EL (cell line): Measurements from ENCODE around the gene ZBED4.
"Not testable (repeated sequence)": the region's sequence is repeated elsewhere in the genome, so short reads cannot be mapped to it uniquely, and the experiment has no call there.

Experiments
- DNase-seq: peaks from one replicate; pipeline ENCODE4 v3.0.0-alpha.2; 2016

ZBED4 gene

DNA sequence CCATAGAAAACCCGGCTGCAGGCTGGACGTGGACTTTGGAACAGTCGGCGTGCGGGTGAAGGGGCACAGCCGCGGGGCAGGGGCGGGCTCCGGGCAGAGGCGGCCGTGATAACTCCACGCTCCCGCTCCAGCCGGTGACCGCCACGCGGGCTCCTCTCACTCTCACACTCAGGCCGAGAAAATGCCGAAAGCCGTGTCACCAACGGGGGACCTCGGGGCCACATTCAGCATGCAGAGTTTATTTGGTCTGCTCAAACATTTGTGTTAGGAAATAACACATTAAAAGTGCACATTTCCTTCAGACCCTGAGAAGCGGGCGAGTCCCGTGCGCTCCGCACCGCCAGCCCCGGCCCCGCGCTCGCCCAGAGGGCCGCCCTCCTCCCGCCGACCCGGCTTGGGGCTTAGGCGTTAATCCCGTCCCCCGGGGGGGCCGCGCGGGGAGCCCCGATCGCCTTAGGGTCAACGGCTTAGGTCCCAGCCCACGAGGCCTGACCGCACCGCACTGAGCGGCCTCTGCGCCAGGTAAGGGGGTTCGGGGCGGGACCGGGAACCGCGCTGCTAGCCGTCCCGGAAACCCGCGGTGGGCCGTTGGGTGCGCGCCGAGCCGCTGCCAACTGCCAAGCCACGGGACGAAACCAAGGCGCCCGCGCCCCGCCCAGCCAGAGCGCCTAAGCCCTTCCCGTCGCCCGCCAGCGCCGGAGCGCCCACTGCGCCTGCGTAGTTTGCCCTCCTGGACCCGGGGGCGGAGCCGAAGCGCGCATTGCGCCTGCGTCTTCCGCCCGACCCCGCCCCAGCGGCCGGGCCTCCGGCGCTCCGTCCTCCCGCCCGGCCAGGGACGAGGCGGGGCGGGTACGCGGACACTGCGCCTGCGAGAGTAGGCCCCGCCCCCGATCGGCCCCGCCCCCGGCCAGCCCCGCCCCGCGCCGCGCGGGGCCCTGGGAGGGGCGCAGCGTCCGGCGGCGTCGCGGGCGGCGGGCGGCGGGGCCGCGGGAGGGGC is at the start of gene ZBED4:
TSS of gene ZBED4 (plus strand) at position 947 of the 997 bp plus-strand sequence. CDS start 29,819 bp downstream, outside the sequence.
- DNase-seq: peak; percentile 97

- DNase-seq: no peak
Measured at GRCh38 chr22:49807129-49807528, 46.5 kb upstream of the ZBED4 start.

- no peak for DNase-seq
Measured at GRCh38 chr22:49807780-49808708, 45.6 kb upstream of the ZBED4 start.

- no peak for DNase-seq
Measured at GRCh38 chr22:49810363-49811019, 43.2 kb upstream of the ZBED4 start.

- DNase-seq: no peak
Measured at GRCh38 chr22:49811020-49811791, 42.4 kb upstream of the ZBED4 start.

DNA sequence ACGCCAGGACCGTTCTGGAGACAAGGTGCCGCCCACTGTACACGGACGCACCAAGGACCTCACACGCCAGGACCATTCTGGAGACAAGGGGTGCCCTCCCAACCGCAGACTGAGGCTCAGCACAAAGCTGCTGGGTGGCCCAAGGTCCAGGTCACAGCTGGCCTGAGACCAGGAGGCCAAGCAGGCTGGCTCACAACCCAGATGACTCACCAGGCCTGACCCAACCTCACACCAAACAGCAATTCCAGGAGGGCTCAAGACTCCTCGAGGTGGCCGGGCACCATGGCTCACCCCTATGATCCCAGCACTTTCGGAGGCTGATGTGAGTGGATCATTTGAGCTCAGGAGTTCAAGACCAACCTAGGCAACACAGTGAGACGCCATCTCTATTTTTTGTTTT is 40.8 kb upstream of the ZBED4 start:
- peak; percentile 56 for DNase-seq

GRCh38 chr22:49814164-49814686 is 39.4 kb upstream of the ZBED4 start:
- no peak for DNase-seq

- DNase-seq: no peak
Measured at GRCh38 chr22:49814856-49815255, 38.8 kb upstream of the ZBED4 start.

DNA sequence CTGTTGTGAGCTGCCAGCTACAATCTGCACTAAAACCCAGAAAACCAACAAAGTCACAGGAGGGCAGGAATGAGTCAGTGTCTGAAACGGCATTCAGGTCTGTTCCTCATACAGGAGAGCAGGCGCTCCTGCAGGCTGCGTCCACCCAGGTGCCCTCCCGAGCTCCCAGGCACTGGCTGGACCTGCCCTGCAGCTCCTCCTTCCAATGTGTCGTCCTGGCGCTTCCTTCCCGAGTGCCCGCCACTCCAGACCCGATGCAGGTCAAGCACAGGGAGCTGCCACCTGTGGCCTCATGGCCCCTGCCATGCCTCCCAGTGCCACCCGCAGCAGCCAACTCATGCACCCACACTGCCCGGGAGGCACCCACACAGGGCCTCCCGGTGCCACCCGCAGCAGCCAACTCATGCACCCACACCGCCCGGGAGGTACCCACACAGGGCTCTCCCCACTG is 38.0 kb upstream of the ZBED4 start:
- no peak for DNase-seq

- DNase-seq: no peak
Measured at GRCh38 chr22:49817359-49817758, 36.3 kb upstream of the ZBED4 start.

DNA sequence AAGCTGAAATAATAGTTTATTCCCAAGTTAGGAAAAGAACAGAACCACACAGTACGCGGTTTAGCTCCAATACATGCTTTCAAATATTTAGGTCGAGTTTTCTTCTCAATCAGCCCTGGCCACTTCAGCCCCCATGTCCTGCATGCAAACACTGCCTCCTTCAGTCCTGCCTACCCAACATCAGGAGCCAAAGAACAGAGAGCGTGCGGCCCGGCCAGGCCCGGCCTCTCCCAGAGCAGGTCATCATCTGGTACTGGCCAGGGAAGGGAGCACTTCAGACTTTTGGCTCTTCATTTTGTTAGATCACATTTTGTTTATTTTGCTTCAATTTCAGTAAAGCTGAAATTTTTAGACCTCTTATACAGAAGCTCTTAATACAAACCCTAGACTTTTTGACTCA is 32.7 kb upstream of the ZBED4 start:
- DNase-seq: no peak

DNA sequence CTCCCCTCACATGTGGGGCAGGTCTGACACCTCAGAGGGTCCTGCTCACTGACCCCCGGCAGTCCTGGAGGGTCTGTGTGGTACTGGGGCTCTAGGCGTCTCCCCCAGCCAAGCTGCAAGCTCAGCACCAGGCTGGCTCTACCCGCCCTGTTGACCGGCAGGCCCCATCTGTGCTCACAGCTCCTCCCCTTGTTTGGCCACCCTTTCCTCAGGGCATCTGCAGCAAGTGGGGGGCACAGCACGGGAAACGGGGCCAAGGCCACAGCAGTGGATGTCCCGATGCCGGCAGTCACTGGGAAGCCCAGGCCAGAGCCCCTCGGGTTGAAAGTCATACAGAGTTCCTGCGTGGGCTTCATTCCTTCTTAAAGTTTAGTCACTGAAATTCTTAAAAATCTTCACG is 31.9 kb upstream of the ZBED4 start:
- not testable (repeated sequence) for DNase-seq

- no peak for DNase-seq
Measured at GRCh38 chr22:49823289-49824045, 30.2 kb upstream of the ZBED4 start.

DNA sequence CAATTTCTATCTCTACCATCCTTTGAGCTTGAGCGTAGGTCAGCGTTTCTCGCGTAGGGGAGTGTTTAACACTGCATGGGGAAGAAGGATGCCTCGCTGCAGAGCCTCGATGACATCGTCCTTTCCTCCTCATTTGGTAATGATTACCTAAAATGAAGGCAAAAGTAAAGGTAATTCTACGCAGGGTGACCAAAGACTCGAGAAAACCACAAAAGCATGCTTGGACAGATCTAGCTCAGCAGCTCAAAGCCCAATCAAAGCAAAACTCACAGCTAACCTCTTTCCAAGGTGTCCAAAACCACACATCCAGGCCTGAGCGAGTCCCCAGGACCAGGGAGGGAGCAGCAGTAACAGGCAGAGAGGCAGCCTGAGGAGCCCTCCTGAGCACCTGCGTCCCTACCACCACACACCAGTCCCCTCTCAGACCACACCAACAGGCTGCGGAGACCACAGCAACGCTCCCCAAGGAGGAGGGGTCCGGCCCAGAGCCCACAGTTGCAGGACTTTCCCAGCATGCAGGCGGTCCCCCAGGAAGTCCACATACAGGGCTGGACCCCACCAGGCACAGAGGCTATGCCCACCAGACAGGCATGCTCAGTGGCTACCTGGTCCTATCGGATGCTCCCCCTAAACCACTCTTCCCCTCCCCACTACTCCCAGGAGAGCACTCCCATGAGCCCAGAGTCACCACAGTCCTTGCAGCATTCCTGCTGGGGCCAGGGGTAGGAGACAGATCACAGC is 29.3 kb upstream of the ZBED4 start:
- DNase-seq: no peak

DNA sequence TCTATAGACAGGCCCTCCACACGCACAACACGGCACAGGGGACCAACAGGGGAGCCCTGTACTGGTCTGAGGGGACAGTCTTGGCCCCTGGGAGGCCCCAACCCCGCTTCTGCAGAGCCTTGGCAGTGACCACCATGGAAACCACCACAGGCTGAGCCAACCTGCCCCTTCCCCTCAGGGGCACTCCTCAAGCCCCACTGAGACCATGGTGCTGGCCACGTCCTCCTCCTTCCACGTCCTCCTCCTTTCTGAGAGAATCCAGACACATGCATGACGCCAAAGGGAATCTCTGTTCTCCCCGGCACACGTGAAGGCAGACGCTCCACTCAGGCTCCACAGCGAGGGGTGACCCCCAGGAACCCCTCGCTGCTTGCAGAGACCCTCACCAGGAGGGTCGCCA is 28.7 kb upstream of the ZBED4 start:
- no peak for DNase-seq

- peak; percentile 71 for DNase-seq
Measured at GRCh38 chr22:49825436-49825835, 28.2 kb upstream of the ZBED4 start.

DNA sequence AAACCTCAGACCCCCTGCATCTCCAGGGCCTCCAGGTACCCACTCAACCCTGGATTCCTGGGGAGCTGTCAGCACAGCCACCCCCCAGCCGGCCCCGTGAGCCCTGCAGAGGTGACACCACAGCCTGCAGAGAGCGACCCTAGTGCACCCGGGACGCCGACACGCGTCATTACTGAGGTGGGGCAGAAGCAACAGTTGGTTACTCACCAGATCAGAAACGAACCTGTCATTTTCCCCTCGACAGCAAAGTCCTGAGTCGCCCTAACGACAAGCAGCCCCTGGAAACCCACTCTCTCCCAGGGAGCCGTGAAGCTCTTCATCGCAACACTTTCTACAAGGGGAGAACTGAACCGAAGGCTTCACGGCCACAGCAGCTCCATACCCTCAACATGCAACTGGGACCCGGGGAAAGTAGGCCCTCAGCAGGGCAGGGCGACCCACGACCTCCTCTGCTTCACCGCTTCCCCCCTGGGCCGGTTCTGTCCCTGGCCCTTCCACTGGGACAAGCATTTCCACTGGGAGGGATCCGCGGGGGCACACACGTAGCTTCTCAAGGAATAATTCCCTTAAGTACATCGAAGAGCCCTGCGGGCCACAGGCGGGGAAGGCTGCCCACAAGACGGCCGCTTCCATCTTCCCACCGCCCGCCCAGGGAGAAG is 27.6 kb upstream of the ZBED4 start:
- DNase-seq: peak; percentile 52

DNA sequence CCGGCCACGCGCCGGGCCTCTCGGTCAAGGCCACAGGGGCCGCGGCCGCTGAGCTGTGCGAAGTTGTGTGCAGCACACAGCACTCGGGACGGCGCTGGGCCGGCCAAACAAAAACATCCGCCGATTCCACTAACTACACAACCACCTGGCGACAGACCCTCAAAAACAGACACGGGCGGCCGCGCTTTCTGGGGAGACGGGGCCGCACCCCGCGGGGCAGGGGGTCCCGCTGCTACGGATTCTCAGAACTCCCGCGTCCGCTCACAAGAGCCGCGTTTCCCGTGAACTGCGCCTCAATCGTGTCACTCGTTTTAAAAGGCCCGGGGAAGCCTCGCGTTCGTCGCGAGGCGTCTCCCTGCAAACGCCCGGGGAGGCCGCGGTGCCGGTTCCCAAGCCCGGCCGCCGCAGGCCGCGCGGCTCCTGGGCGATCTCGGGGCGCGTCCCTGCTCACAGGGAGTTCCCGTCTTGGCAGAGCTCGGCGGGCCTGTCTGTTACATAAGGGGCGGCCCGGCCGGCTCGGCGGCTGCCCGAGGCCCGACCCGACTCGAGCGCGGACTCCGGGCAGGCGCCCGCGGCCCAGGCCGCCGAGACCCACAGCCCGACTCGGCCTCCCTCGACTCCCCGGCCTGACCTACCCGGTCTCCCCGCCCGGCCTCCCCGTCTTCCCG is 26.9 kb upstream of the ZBED4 start:
- peak; percentile 21 for DNase-seq

GRCh38 chr22:49827271-49827852 is 26.3 kb upstream of the ZBED4 start:
- peak; percentile 20 for DNase-seq
